HL-60 (cell line): Measurements from ENCODE around the gene KLHL11.

Experiments used
- CTCF ChIP-seq: IDR thresholded peaks from one replicate; pipeline ENCODE4 v1.5.1; 2011; ENCODE audit warnings: low read length, control low read depth, inconsistent platforms; ENCODE audit not compliant: insufficient read depth
- POLR2AphosphoS5 ChIP-seq: IDR thresholded peaks from 2 replicates; pipeline ENCODE4 v1.6.1; 2012; ENCODE audit warnings: low read depth
- REST ChIP-seq: IDR thresholded peaks from 2 replicates; pipeline ENCODE4 v1.6.1; 2012; ENCODE audit warnings: low read depth; ENCODE audit not compliant: insufficient replicate concordance

GRCh38 chr17:41844971-41845370 lies 20.3 kb downstream of the KLHL11 start:
- TF ChIP-seq CTCF, result no peak
- TF ChIP-seq POLR2AphosphoS5, result no peak
- TF ChIP-seq REST, result no peak
